Measurements from ENCODE around the gene NLRP1.

The NLRP1 gene

DNA sequence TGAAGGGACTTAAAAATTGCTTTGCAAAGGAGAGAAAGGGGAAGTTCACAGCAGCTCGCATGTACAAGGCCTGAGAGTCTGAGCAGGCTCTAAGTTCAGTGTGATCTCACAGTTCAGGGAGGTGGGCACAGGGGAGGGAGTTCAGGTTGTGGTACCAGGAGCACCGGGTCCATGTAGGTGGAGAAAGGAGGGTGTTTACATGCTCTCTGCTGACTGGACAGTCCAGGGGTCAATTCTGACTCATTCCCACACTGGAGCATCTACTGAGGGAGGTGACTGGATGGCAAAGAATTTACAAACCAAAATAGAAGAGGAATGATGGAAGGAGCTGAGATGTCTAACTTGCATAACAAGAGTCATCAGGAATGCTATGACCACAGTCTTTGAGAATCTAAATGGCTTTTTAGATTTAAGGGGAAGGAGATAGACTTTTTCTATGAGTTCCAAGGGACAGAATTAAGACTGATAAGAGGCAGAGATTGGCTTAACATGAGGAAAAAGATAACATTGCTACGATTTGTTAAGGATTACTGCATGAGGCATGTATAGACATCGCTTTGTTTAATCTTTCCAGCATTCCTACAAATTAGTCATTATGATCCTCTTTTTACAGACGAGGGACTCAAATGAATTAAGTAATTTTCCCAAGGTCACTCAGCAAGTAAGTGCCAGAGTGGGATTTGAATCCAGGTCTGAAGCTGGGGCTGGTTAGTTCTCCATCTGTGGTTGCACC, 68.1 kb downstream of the NLRP1 start:
- no peak for DNase-seq (ENCODE audit: low read depth in 2 of 2)

DNA sequence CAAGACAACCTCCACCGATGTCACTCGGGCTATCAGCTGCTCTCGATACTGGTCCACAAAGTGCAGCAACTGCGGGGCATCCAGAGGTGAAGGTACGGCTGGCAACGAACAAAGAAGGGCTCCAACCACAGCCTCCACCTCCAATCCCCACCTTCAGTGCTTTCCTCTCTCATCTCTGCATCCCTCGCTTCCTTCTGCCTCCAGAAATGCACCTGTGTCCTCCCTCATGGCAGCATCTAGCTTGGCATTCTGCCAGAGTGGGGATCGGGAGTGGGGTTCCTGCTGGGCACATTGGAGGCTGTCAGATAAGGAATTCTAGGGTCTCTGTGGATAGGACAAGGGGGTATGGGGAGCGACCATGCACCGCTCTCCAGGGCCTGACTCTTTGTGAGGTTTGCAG, 69.3 kb downstream of the NLRP1 start:
- DNase-seq (ENCODE audit: low read depth in 2 of 2) = no peak

DNA sequence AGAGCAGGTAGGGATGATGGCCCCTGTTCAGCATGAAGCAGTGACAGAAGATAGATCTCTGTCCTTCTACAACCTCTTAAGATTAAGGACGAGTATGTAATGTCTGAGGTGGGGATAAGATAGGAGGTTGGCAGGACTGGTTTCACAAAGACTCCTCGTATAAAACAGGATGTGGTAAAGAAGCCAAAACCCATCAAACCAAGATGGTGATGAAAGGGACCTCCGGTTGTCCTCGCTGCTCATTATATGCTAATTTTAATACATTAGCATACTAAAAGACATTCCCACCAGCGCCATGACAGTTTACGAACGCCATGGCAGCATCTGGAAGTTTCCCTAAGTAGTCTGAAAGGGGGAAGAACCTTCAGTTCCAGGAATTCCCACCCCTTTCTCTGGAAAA, 70.7 kb downstream of the NLRP1 start:
- DNase-seq (ENCODE audit: low read depth in 2 of 2) = no peak

DNA sequence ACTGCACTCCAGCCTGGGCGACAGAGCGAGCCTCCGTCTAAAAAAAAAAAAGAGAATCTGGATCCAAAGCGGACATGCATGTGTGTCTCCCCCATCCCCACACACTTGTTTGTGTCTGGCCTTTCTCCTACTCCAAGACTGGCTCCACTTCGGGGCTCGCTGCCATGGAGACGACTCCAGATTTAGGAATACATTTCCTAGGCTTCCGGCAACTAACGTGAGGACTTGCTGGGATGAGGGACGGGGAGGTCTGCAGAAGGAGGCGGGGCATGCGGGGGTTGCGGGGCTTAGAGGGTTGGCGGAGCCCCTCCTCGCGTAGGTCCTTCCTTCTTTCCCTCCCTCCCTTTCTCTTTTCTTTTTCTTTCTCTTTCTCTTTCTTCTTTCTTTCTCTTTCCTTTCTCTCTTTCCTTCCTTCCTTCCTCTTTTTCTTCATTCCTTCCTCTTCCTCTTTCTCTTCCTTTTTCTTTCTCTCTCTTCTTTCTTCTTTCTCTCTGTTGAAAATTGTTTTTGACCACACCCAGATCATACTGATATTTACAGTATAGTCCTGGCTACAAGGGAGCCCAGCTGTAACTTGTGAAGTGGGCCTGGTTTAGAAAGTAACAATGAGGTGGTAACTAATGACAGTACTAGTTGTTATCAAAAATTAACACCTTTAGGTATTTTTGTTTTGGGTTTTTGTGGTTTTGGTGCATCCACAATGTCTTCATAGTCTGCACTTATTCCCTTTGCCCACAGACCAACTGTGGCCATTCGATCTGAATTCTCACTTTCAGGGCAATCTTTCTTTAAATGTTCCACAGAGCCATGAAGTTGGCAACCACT, 72.7 kb downstream of the NLRP1 start:
- DNase-seq (ENCODE audit: low read depth in 2 of 2) = no peak

DNA sequence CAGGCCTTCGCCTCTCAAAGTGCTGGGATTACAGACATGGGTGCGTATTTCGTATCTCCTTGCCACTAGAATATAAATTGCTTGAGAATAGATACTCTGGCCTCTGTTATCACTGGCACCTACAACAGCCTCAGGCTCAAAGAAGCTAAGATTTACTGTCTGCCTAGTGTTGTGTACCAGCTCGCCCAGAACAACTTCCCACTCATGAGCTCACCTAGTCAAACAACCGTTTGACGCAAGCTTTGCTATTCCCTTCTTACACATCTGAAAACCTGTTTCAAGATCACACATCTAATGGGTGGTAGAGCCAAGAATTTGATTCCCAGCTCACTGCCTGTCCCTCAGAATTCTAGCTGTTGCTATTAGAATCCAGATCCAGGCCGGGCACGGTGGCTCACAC, 73.5 kb downstream of the NLRP1 start:
- DNase-seq (ENCODE audit: low read depth in 2 of 2) = no peak

DNA sequence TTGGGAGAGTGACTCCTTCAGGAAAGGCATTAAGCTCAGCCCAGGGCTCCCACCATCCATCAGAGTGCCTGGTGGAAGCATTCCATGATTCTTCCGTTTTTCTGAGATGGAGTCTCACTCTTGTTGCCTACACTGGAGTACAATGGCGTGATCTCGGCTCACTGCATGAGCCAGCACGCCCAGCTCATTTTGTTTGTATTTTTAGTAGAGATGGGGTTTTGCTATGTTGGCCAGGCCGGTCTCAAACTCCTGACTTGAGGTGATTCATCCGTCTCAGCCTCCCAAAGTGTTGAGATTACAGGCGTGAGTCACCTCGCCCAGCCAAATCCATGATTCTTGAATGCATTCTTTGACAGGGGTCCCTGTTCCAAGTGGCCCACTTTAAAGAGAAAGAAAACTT, 74.8 kb downstream of the NLRP1 start:
- DNase-seq (ENCODE audit: low read depth in 2 of 2) = no peak

DNA sequence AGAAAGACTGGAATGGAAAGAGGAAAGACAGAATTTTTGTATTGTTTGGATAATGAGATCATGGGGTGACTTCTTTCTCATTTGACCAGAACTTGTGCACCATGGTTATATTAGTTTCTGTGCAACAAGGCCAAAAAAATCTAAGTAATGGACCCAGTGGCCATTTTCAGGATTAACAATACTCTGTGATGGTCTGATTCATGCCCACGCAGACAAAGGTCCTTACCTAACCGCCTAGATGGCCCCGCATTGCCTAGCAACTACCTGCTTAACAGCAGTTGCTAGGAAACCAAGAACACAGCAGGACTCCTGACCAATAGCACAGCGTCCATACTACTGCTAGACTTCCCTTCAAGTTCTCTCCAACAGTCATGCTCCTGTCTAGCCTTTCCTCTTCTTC, 75.5 kb downstream of the NLRP1 start:
- DNase-seq (ENCODE audit: low read depth in 2 of 2) = no peak

DNA sequence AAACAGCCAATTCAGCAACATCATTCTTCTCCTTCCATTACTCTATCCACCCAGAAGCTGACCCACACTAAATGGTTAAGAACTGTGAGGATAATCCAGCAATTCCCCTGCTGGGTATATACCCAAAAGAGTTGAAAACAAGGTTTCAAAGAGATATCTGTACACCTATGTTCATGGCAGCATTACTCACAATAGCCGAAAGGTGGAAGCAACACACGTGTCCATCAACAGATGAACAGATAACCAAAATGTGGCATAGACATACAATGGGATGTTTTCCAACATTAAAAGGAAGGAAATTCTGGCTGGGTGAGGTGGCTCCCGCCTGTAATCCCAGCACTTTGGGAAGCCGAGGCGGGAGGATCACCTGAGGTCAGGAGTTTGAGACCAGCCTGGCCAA, 78.0 kb downstream of the NLRP1 start:
- no peak for DNase-seq (ENCODE audit: low read depth in 2 of 2)

DNA sequence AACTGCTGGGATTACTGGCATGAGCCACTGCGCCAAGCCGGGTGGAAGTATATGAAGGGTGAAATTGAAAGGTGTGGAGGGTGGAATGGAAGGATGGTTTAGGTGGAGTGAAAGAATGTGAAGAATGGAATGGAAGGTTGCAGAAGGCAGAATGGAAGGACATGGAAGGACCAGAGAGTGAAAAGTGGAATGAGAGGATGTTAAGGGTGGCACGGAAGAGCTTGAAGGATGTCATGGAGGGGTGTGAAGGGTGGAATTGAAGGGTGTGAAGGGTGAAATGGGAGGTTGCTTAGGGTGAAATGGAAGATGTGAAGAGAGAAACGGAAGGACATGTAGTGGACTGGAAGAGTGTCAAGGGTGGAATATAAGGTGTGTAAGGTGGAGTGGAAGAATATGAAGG, 81.8 kb downstream of the NLRP1 start:
- DNase-seq (ENCODE audit: low read depth in 2 of 2) = no peak

DNA sequence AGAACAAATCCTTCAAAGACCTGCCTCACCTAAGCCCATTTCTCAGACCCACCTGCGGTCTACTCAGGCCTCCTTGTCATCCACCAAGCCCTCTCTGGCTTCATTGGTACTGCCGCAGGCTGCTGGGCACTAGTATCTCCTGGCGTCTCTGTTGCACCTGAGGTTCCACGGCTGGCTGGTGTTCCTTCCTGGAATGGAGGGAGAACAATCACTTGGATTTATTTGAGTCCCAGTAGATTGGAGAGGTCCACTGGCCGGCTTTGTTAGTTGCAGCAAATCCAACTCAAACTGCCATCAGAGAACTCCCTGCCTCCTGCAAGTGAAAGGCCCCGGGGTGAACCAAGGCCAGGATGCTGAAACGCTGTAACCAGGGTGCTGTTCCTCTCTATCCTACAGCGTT, 82.6 kb downstream of the NLRP1 start:
- no peak for DNase-seq (ENCODE audit: low read depth in 2 of 2)

DNA sequence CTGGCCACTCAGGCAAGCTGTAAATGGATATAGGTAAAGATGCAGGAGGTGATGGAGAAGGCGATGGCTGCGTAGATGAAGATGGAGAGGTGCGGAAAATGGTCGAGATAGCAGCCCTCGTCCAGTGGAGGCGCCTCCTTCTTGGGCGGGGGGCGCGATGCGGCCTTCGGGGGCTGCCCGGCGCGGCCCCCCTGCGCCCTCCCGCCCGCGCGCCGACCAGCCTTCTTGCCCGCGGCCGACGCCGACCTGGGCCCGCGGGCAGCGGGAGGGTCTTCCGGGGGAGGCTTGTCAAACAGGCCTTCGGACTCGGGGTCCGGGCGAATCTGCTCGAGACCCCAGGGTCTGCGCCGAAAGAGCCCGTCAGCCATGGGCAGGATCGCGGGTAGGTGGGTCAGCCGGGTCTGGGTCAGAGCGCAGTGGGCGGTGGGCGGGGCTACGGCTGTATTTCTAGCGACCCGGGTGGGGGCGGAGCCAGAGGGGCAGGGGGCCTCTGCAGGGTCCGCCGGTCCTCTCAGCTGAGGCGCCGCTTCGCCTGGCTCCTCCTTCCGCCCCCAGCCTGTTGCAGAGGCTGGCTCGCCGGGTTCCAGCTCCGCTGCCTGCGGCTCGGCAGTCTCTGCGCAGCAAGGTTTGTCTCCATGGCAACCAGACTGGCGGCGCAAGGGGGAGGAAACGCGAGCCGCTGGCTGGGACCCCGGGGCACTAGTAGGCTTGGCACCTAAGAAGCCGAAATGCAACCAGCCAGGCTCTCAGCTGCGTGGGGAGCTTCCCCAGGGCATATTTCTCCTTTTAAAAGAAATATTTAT, 83.5 kb downstream of the NLRP1 start:
- peak; percentile 51 to 63 for DNase-seq (ENCODE audit: low read depth in 2 of 2)

DNA sequence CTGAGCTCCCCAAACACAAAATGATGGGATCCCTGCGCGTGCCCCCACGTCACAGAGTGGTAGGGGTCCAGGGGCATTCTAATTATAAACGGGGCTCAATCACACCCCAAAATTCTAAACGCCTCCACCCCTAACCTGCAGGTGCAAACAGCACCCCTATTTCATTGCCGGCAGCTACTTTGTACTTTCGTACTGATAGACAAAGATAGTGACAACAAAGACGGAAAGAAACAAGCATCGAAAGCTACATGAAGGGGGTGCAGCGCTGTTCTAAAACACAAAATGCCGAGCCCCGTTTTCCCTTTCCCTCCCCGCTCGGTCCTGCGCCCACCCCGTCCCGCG, 84.1 kb downstream of the NLRP1 start:
- DNase-seq (ENCODE audit: low read depth in 2 of 2) = no peak

DNA sequence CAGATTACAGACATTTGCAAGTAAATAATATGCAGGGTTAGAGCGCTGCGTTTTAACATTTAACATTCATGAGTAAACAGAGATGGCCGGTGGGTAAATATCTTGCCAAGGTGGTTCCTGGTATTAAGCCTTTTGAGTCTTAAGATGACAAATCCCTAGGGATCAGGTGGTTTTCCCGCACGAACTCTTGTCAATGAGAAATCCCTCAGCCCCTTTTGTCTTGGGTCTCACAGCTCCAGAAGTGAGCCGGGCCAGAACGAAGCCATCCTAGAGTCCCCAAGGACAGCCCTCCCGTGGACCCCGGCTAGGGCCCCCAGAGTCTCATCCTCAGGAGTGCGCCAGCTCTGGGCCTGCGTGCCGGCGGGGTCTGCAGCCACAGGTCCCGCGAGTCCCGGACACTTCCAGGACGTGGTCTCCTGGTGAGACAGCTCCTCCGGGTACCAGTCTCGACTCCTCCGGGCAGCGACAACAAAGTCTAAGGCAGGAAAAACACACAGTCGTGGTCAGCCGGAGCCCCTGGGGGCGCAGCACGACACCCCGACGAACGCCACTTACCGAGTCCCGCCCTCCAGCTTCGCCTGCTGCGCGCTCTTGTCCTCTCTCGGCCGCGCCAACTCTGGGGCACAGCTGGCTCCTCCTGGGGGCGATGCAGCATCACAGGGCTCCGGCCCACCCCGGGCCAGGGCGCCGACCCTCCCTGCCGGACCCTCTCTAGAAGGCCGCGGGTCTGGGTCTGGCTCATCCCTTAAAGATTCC, 84.7 kb downstream of the NLRP1 start:
- DNase-seq (ENCODE audit: low read depth in 2 of 2) = no peak

DNA sequence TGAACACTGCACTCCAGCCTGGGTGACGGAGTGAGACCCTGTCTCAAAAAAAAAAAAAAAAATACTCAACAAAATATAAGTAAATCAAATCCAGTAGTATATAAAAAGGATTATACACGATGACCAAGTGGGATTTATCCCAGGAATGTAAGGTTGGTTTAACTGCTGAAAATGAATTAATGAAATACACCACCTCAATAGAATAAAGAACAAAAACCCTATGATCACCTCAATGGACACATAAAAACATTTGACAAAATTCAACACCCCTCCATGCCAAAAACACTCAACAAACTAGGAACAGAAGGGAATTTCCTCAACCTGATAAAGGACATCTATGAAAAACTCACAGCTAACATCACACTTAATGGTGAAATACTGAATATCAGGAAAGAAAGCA, 91.3 kb downstream of the NLRP1 start:
- DNase-seq (ENCODE audit: low read depth in 2 of 2) = no peak

DNA sequence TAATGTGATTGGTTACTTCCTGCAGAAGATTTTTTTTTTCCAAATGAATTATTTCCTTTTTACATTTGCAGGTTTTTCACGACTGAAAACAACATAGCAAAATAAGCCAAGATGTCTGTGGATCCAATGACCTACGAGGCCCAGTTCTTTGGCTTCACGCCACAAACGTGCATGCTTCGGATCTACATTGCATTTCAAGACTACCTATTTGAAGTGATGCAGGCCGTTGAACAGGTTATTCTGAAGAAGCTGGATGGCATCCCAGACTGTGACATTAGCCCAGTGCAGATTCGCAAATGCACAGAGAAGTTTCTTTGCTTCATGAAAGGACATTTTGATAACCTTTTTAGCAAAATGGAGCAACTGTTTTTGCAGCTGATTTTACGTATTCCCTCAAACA, 95.6 kb downstream of the NLRP1 start:
- no peak for DNase-seq (ENCODE audit: low read depth in 2 of 2)

DNA sequence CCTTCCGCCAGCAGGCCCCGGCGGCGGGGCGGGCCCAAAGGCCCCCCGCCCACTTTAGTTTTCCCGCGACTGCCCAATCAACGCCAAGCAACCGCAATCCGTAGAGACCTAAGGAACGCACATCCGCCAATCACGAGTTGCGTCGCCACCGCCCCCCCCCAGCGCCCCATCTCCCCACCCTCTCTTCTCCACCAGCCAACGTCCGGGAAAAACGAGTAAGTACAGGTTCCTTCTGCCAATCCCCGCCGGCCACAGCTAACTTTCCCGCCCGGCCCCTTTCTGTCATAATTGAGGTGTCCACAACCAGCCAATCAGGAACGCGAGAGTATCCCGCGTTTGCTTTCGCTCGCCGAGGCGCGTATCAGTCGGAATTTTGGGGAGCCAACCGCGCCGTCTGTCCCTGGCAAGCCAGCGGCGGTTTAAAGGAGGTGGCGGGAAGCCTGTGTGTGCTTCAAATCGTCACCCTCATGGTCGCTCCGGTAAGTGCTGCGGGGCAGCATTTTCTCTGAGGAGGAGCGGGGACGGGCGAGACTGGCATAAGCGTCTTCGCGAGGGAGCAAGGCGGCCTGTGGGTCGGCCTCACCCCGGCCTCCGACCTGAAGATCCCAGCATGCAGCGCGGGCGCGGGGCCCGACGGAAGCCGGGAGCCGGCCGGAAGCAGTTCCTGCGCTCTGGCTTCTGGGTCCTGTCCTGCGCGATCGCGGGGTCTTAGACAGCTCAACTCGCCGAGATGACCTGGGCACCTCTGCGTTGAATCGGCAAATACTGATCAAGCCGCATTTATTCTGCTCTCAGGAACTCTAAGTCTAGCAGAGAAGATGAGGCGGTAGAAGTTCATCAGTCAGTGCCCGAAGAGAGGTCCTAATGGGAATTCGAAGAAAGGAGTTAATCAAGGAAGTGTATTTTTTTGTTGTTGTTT, 97.8 kb downstream of the NLRP1 start, which contains the start of gene MIS12:
TSS of gene MIS12 (plus strand) at position 361 of the 919 bp plus-strand sequence. CDS start 2,297 bp downstream, outside the sequence.
- DNase-seq (ENCODE audit: low read depth in 2 of 2) = peak; percentile 92 to 97

DNA sequence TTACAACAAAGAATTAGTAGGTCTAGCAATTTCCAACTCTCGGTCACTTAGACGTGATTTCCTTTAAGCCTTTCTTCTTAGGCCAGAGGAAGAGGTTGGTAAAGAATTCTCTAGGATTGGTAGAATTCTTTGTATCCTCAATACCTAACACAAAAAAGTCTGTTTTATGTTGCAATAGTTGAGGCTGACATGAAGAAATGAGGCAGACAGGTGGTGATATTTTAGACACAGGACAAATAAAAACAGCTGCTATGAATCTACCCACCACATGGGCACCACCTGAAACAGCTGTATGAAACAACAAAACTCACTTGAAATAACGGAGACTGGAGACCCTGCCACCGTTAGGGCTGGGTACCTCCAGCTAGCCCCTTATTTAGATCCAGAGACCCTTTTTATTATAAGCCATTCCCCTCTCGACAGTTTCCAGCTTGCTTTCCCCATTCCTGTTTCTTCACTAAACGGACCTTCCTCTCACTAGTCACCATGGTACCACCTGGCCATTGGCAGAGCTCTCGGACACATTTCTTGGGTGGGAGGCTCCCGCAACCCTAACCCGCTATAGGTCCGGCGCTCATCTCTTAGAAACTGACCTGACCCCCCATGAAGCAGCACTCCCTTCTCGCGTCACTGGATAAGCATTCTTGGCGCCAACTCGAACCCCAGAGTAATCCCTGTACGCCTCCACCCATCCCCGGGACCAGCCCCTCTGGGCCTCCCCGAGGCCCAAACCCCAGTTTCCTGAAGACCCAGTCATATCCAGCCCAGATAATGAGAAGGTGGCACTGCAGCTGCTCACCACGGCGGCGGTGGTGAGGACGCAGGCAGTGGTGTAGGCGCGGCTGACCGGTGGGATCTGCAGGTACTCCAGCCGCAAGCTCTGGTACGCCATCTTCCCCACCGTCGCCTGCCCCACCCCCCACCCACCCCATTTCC, 98.8 kb downstream of the NLRP1 start, which contains the start of gene DERL2:
TSS of gene DERL2 (minus strand) at position 909 of the 936 bp plus-strand sequence. CDS start at position 892, 17 bp downstream.
- DNase-seq (ENCODE audit: low read depth in 2 of 2) = no peak

DNA sequence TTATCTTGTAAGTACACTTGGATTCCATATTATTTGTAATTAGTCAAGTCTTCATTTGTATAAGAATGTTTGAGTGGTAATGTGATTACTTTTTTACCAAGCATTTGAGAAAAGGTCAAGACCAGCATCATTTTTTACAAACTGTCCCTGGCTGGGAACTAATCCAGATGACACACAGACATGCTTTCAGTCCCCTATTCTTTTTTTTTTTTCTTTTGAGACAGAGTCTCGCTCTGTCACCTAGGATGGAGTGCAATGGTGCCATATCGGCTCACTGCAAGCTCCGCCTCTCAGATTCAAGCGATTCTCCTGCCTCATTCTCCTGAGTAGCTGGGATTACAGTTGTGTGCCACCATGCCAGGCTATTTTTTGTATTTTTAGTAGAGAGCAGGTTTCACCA, 102.9 kb downstream of the NLRP1 start:
- no peak for DNase-seq (ENCODE audit: low read depth in 2 of 2)

DNA sequence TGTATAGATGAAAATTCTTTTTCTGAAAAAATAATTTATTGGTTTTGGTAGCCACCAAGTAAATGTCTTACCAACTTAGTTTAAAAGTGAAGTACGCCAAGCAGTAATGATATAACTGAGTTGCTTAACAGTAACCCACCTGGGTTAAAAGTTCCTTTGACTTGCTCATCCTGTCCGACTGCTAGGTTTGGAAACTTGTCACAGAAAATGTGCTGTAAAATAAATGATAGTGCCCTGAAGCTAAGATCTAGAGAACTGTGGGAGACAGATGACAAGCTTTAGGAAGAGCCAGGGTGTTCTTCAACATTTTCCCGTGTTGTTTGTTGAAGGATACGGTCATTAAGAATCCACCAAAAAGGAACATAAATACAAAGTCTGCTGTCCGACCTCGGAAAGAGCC, 103.3 kb downstream of the NLRP1 start:
- DNase-seq (ENCODE audit: low read depth in 2 of 2) = no peak
